ENCODE measurements around the gene ATP1A2. TPM values are rescaled to one million over a fixed set of nuclear protein-coding genes. Genes with fewer than 3 reads are reported as not detected.

Gene ATP1A2
- total and polyA plus RNA-seq, 10 of the 15 experiments (the other 5 are each of a cell fraction or from before 2014, with no cell fraction given), result 0.15 TPM; not detected in 9

DNA sequence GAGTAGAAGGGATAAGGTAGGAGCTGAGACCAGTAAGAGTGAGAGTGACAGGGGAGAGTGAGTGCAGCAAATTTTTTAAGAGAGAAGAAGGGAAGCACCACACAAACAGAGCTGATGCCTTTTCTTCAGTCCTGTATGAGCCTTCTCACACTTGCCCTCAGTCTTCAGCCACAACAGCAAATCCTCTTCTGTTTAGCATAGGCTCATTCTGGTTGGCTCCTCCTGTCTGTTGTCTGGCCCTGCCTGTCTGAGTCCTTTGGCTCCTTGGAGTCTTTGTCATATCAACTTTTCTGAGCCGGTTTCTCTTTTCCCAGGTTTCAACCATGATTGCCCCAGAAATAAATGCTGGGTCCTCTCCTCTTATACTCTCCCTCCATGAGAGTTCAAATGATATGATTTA, 62.1 kb downstream of the ATP1A2 start:
- H4K20me1 ChIP-seq (ENCODE audit: control insufficient read depth, insufficient read depth), result no peaks in the 10 kb centered on the region
- no peak overlapping the region for H3K27ac ChIP-seq (ENCODE audit: control insufficient read depth, insufficient read depth)
- in situ Hi-C loops (cut with MboI), result no loop called here
- ChIA-PET CTCF (interaction anchor here (0.8 to 1.1 kb wide), 3 partner anchors 14 to 100 kb away, joined by 3 to 6 read pairs (median 5); no protein-coding TSS in a partner anchor), RAD21 (ENCODE audit: unreplicated experiment) (interaction anchor here (0.9 to 1.7 kb wide), 2 partner anchors 8 to 15 kb away, joined by 3 to 4 read pairs; no protein-coding TSS in a partner anchor), POLR2A (no interaction called here), SMC1A (ENCODE audit: uncharacterized antibody, unreplicated experiment) (interaction anchor here (1.1 to 2.3 kb wide), 3 partner anchors 13 to 76 kb away, joined by 3 to 7 read pairs (median 4); partner anchors contain the start of gene CASQ1)
- no peak for FAIRE-seq
- BruUV-seq (replicated peaks), result no TSS peak
- no peak for DNase-seq (ENCODE audit: low read depth, low spot score)
- ATAC-seq, result peak; percentile 21; the same call in 2 of the 3 replicates
- H3K9me3 ChIP-seq (replicated peaks; ENCODE audit: control insufficient read depth, insufficient read depth, low read length), result no peaks in the 10 kb centered on the region
- no peaks in the 10 kb centered on the region for H3K4me1 ChIP-seq (ENCODE audit: control insufficient read depth, insufficient read depth, low read length)
- WGBS (ENCODE audit: insufficient coverage, insufficient replicate concordance, low lambda C conversion rate, missing lambda C conversion rate), result 100% methylated on average over 1 of the region's 1 CpG
- intact Hi-C loops (cut with micrococcal nuclease; ENCODE audit: unreplicated experiment), result no loop called here
- no peak overlapping the region for H3K9ac ChIP-seq (ENCODE audit: control insufficient read depth, insufficient read depth, low read length)
- no peaks in the 10 kb centered on the region for H3K79me2 ChIP-seq (ENCODE audit: control insufficient read depth, insufficient read depth, low read length)
- H2AFZ ChIP-seq (ENCODE audit: control insufficient read depth, low read depth, low read length), result no peak overlapping the region; the same call in 1 of the 2 replicates
- H3K27me3 ChIP-seq (replicated peaks in 1 of 2; ENCODE audit: control insufficient read depth in 2 of 2, insufficient read depth in 2 of 2, low read length in 1 of 2), result no peaks in the 10 kb centered on the region; a peak in 2 of 4 replicates
- no peak overlapping the region for H3K4me3 ChIP-seq
- no peak for TF ChIP-seq BACH1 (IDR thresholded peaks at IDR 0.05; ENCODE audit: borderline replicate concordance)
- no peaks in the 10 kb centered on the region for H3K36me3 ChIP-seq (ENCODE audit: control insufficient read depth in 2 of 2, insufficient read depth in 2 of 2, low read length in 1 of 2)
- H3K4me2 ChIP-seq (ENCODE audit: control insufficient read depth, insufficient read depth), result no peak overlapping the region

DNA sequence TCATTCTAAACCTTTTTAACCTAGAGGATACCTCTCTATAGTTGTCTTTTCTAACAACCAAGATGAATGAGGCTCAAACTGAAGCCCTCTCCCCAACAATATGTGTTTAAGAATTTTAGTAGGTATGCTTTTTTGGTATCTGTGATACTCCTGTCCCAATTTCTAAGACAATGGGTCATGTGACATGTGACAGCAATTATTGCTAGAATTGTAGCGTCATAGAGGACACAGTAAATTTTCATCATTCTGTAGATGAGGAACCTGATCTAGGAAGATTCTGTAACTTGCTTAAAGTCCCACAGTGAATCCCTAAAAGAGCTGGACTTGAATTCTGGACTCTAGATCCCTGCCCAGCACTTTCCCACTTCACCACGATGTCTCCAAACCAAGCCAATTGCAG, 63.2 kb downstream of the ATP1A2 start:
- SMC1A ChIA-PET (ENCODE audit: uncharacterized antibody, unreplicated experiment), result interaction anchor here (1.1 to 2.3 kb wide), 3 partner anchors 9 to 77 kb away, joined by 3 to 7 read pairs (median 4); partner anchors contain the start of gene CASQ1
- RAD21 ChIA-PET (ENCODE audit: unreplicated experiment), result interaction anchor here (1.7 kb wide), 1 partner anchor 16 kb away, joined by 4 read pairs; no protein-coding TSS in a partner anchor
- Histone ChIP-seq H3K27me3 (replicated peaks in 1 of 2; ENCODE audit: control insufficient read depth in 2 of 2, insufficient read depth in 2 of 2, low read length in 1 of 2) (no peaks in the 10 kb centered on the region; a peak in 2 of 4 replicates), H3K36me3 (ENCODE audit: control insufficient read depth in 2 of 2, insufficient read depth in 2 of 2, low read length in 1 of 2) (no peaks in the 10 kb centered on the region), H2AFZ (ENCODE audit: control insufficient read depth, low read depth, low read length) (no peak overlapping the region), H3K4me2 (ENCODE audit: control insufficient read depth, insufficient read depth) (no peak overlapping the region), H3K79me2 (ENCODE audit: control insufficient read depth, insufficient read depth, low read length) (no peaks in the 10 kb centered on the region), H3K4me3 (no peak overlapping the region), H3K27ac (ENCODE audit: control insufficient read depth, insufficient read depth) (no peak overlapping the region), H3K9me3 (replicated peaks; ENCODE audit: control insufficient read depth, insufficient read depth, low read length) (no peaks in the 10 kb centered on the region), H3K9ac (ENCODE audit: control insufficient read depth, insufficient read depth, low read length) (no peak overlapping the region), H4K20me1 (ENCODE audit: control insufficient read depth, insufficient read depth) (no peaks in the 10 kb centered on the region), H3K4me1 (ENCODE audit: control insufficient read depth, insufficient read depth, low read length) (no peaks in the 10 kb centered on the region)
- DNase-seq (ENCODE audit: low read depth, low spot score) (no peak), FAIRE-seq (no peak), ATAC-seq (no peak)
- 20% methylated on average over 2 of the region's 2 CpGs for WGBS (ENCODE audit: insufficient coverage, insufficient replicate concordance, low lambda C conversion rate, missing lambda C conversion rate)
- in situ Hi-C loops (cut with MboI) (no loop called here), intact Hi-C loops (cut with micrococcal nuclease; ENCODE audit: unreplicated experiment) (no loop called here)
- CTCF ChIA-PET, result interaction anchor here (1.1 to 1.3 kb wide), 2 partner anchors 74 to 75 kb away, joined by 4 to 5 read pairs; no protein-coding TSS in a partner anchor
- POLR2A ChIA-PET, result no interaction called here
- BruUV-seq (replicated peaks), result no TSS peak
- TF ChIP-seq SREBF1 (IDR thresholded peaks at IDR 0.05; ENCODE audit: low read length) (no peak), SMARCA5 (IDR thresholded peaks at IDR 0.05) (no peak), WRNIP1 (IDR thresholded peaks at IDR 0.05; ENCODE audit: borderline replicate concordance, low read depth, low read length) (no peak)
- TF ChIP-seq, protein P1, sequence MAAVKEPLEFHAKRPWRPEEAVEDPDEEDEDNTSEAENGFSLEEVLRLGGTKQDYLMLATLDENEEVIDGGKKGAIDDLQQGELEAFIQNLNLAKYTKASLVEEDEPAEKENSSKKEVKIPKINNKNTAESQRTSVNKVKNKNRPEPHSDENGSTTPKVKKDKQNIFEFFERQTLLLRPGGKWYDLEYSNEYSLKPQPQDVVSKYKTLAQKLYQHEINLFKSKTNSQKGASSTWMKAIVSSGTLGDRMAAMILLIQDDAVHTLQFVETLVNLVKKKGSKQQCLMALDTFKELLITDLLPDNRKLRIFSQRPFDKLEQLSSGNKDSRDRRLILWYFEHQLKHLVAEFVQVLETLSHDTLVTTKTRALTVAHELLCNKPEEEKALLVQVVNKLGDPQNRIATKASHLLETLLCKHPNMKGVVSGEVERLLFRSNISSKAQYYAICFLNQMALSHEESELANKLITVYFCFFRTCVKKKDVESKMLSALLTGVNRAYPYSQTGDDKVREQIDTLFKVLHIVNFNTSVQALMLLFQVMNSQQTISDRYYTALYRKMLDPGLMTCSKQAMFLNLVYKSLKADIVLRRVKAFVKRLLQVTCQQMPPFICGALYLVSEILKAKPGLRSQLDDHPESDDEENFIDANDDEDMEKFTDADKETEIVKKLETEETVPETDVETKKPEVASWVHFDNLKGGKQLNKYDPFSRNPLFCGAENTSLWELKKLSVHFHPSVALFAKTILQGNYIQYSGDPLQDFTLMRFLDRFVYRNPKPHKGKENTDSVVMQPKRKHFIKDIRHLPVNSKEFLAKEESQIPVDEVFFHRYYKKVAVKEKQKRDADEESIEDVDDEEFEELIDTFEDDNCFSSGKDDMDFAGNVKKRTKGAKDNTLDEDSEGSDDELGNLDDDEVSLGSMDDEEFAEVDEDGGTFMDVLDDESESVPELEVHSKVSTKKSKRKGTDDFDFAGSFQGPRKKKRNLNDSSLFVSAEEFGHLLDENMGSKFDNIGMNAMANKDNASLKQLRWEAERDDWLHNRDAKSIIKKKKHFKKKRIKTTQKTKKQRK (IDR thresholded peaks at IDR 0.05; ENCODE audit: low read depth, low read length), result no peak
- TF ChIP-seq, protein P2, sequence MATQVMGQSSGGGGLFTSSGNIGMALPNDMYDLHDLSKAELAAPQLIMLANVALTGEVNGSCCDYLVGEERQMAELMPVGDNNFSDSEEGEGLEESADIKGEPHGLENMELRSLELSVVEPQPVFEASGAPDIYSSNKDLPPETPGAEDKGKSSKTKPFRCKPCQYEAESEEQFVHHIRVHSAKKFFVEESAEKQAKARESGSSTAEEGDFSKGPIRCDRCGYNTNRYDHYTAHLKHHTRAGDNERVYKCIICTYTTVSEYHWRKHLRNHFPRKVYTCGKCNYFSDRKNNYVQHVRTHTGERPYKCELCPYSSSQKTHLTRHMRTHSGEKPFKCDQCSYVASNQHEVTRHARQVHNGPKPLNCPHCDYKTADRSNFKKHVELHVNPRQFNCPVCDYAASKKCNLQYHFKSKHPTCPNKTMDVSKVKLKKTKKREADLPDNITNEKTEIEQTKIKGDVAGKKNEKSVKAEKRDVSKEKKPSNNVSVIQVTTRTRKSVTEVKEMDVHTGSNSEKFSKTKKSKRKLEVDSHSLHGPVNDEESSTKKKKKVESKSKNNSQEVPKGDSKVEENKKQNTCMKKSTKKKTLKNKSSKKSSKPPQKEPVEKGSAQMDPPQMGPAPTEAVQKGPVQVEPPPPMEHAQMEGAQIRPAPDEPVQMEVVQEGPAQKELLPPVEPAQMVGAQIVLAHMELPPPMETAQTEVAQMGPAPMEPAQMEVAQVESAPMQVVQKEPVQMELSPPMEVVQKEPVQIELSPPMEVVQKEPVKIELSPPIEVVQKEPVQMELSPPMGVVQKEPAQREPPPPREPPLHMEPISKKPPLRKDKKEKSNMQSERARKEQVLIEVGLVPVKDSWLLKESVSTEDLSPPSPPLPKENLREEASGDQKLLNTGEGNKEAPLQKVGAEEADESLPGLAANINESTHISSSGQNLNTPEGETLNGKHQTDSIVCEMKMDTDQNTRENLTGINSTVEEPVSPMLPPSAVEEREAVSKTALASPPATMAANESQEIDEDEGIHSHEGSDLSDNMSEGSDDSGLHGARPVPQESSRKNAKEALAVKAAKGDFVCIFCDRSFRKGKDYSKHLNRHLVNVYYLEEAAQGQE (IDR thresholded peaks at IDR 0.05; ENCODE audit: low read depth, low read length), result no peak
